Cardiac fibroblast (primary cell): Measurements from ENCODE around the gene GRK5.

Experiments used
- DNase-seq, 2 donors: peaks; one replicate each; pipeline versions ENCODE4 v3.0.0 to v3.0.0-alpha.2; 2010; ENCODE audit warnings: low read depth in 2 of 2
- H3K4me3 ChIP-seq, 2 donors: replicated peaks in 1 of 2; 1 replicate in 1 of 2; 2 replicates in 1 of 2; pipeline ENCODE4 v1.5.1; 2011; ENCODE audit warnings: low read depth in 2 of 2, low read length in 2 of 2, mild to moderate bottlenecking in 2 of 2, moderate library complexity in 1 of 2
- TF ChIP-seq, protein P1 (sequence below): IDR thresholded peaks from one replicate; pipeline ENCODE4 v1.5.1; 2011; ENCODE audit warnings: low read depth, mild to moderate bottlenecking, low read length, inconsistent platforms

The GRK5 gene

GRCh38 chr10:119198438-119198837 lies 8.9 kb upstream of the GRK5 start:
- peak; percentile 36 to 39 for DNase-seq
- TF ChIP-seq, protein P1, sequence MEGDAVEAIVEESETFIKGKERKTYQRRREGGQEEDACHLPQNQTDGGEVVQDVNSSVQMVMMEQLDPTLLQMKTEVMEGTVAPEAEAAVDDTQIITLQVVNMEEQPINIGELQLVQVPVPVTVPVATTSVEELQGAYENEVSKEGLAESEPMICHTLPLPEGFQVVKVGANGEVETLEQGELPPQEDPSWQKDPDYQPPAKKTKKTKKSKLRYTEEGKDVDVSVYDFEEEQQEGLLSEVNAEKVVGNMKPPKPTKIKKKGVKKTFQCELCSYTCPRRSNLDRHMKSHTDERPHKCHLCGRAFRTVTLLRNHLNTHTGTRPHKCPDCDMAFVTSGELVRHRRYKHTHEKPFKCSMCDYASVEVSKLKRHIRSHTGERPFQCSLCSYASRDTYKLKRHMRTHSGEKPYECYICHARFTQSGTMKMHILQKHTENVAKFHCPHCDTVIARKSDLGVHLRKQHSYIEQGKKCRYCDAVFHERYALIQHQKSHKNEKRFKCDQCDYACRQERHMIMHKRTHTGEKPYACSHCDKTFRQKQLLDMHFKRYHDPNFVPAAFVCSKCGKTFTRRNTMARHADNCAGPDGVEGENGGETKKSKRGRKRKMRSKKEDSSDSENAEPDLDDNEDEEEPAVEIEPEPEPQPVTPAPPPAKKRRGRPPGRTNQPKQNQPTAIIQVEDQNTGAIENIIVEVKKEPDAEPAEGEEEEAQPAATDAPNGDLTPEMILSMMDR: peak; percentile 48
- no peak overlapping the region for H3K4me3 ChIP-seq

GRCh38 chr10:119199231-119199992 lies 8.0 kb upstream of the GRK5 start:
- peak; percentile 90 to 93 for DNase-seq
- TF ChIP-seq, protein P1: peak; percentile 86
- H3K4me3 ChIP-seq: no peak overlapping the region

DNA sequence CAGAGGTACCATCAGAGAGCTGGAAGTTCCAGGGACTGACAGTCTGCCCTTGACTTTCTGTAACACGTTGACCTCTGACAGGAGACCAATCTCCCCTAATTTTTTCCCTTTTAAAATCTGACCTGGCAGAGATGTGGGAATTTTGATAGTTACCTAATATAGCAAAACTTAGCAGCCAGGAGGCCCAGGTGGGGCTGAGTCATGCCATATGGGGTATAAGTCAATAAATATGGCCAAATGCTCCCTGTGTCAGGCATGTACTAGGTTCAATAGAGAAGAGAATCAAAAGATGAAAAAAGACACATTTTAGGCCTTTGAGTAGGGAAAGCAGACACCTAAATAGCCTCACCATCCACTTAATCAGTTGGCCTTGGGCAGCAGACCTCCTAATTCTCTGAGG lies 6.1 kb upstream of the GRK5 start:
- TF ChIP-seq, protein P1: no peak
- H3K4me3 ChIP-seq: no peak overlapping the region
- no peak for DNase-seq

- no peak overlapping the region for H3K4me3 ChIP-seq
- peak; percentile 30 to 54 for DNase-seq
- TF ChIP-seq, protein P1: no peak
These were observed 4.4 kb upstream of the GRK5 start for GRCh38 chr10:119203006-119203405.

- DNase-seq: peak in 1 of 2 donors; percentile 56
- H3K4me3 ChIP-seq: peak overlapping the region; percentile 19 to 64
- TF ChIP-seq, protein P1: no peak
These were observed 1.3 kb upstream of the GRK5 start for GRCh38 chr10:119205894-119206602.

DNA sequence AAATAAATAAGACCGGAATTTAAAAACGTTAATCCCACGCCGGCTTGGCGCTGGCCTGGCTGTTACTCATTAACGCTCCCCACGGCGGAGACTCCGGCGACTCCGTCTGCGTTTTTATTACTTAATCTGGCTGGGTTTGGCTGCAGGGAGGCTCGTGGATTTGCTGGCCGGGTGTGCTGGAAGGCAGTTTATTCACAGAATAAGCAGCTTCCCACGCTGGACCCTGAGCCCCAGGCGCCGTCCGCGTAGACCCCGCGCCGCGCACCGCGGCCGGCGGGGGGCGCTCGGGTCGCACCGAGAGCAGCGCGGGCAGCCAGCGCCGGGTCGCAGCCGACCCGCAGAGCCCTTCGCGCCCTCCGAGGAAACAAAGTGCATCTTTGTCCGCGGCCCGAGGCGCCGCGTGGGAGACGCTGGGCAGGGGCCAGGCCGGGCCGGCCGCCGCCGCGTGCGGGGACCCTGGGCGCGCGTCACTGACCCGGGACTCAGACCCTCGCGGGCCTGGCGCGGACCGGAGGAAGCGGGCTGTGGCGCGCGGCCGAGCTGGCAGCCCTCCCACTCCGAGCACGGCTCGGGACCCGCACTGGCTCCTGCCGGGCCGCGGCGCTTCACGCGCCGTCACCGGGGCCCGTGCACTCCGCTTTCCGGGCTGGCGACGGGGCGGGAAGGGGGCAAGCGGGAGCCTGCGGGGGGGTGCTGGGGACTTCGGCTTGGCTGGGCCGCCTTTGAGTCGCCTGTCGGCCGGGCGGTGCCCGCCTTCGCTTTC lies 587 bp upstream of the GRK5 start:
- peak; percentile 70 to 77 for DNase-seq
- H3K4me3 ChIP-seq: peak overlapping the region; percentile 35 to 64
- TF ChIP-seq, protein P1: peak; percentile 20
